NT2/D1 (cell line): ENCODE data around the gene RNF212.

Experiments
- DNase-seq: peaks from one replicate; pipeline ENCODE4 v3.0.0-alpha.2; 2011; ENCODE audit warnings: low read depth, low spot score
- H3K27me3 ChIP-seq: 2 replicates; pipeline ENCODE4 v1.6.0; 2011; ENCODE audit warnings: mild to moderate bottlenecking; ENCODE audit not compliant: insufficient read length, insufficient read depth
- H3K36me3 ChIP-seq: 2 replicates; pipeline ENCODE4 v1.6.1; 2011; ENCODE audit warnings: mild to moderate bottlenecking, low read length, mixed read lengths; ENCODE audit not compliant: insufficient read depth, insufficient read length
- H3K4me1 ChIP-seq: 2 replicates; pipeline ENCODE4 v1.5.1; 2011; ENCODE audit not compliant: insufficient read depth, insufficient read length
- H3K4me3 ChIP-seq: 2 replicates; pipeline ENCODE4 v1.5.1; 2011; ENCODE audit warnings: low read depth; ENCODE audit not compliant: insufficient read length
- H3K9ac ChIP-seq: 2 replicates; pipeline ENCODE4 v1.6.0; 2011; ENCODE audit warnings: low read depth; ENCODE audit not compliant: insufficient read length
- H3K9me3 ChIP-seq: 2 replicates; pipeline ENCODE4 v1.5.1; 2011; ENCODE audit warnings: mild to moderate bottlenecking, low read length; ENCODE audit not compliant: insufficient read depth
- SUZ12 ChIP-seq: IDR thresholded peaks from 2 replicates; pipeline ENCODE4 v1.6.1; 2011; ENCODE audit not compliant: insufficient read length, insufficient read depth; ENCODE audit errors: extremely low read depth
- YY1 ChIP-seq: IDR thresholded peaks from 2 replicates; pipeline ENCODE4 v1.6.1; 2011; ENCODE audit not compliant: insufficient read length, insufficient read depth
- ZNF274 ChIP-seq: IDR thresholded peaks from 2 replicates; pipeline ENCODE4 v1.6.1; 2011; ENCODE audit warnings: mild to moderate bottlenecking, low read depth, low read length

Gene RNF212

GRCh38 chr4:1045595-1046201 is 67.7 kb downstream of the RNF212 start:
- peaks cover 30% of the 10 kb centered on the region for H3K27me3 ChIP-seq
- DNase-seq = no peak
- H3K9ac ChIP-seq = peak overlapping the region; percentile 62
- H3K36me3 ChIP-seq = no peaks in the 10 kb centered on the region
- H3K4me3 ChIP-seq = no peak overlapping the region
- TF ChIP-seq YY1 = no peak
- no peak for TF ChIP-seq ZNF274
- no peak for TF ChIP-seq SUZ12
- peaks cover 33% of the 10 kb centered on the region for H3K4me1 ChIP-seq
- no peaks in the 10 kb centered on the region for H3K9me3 ChIP-seq

GRCh38 chr4:1045193-1045594 is 68.2 kb downstream of the RNF212 start:
- Histone ChIP-seq H3K9ac (peak overlapping the region; percentile 62), H3K27me3 (peaks cover 25% of the 10 kb centered on the region)

GRCh38 chr4:1044469-1045192 is 68.7 kb downstream of the RNF212 start:
- DNase-seq = no peak
- peak overlapping the region; percentile 9 for H3K4me3 ChIP-seq
- H3K36me3 ChIP-seq = no peaks in the 10 kb centered on the region
- TF ChIP-seq YY1 (no peak), ZNF274 (no peak), SUZ12 (no peak)
- H3K9me3 ChIP-seq = no peaks in the 10 kb centered on the region
- peak overlapping the region; percentile 87 for H3K9ac ChIP-seq
- H3K4me1 ChIP-seq = peaks cover 43% of the 10 kb centered on the region
- peaks cover 25% of the 10 kb centered on the region for H3K27me3 ChIP-seq

More at GRCh38 chr4:1045193-1045594, 68.2 kb downstream of the RNF212 start:
- Histone ChIP-seq H3K9me3 (no peaks in the 10 kb centered on the region), H3K4me3 (no peak overlapping the region), H3K4me1 (peaks cover 38% of the 10 kb centered on the region), H3K36me3 (no peaks in the 10 kb centered on the region)
- no peak for DNase-seq
- no peak for TF ChIP-seq YY1
- TF ChIP-seq SUZ12 = no peak
- no peak for TF ChIP-seq ZNF274

- peaks cover 25% of the 10 kb centered on the region for H3K27me3 ChIP-seq
- peak; percentile 71 for DNase-seq
- H3K4me1 ChIP-seq = peaks cover 50% of the 10 kb centered on the region
- no peaks in the 10 kb centered on the region for H3K36me3 ChIP-seq
- H3K9me3 ChIP-seq = no peaks in the 10 kb centered on the region
- TF ChIP-seq ZNF274 = no peak
- TF ChIP-seq SUZ12 = no peak
- no peak for TF ChIP-seq YY1
- H3K9ac ChIP-seq = peak overlapping the region; percentile 87
- peak overlapping the region; percentile 9 for H3K4me3 ChIP-seq
Observed at GRCh38 chr4:1043651-1044468, 69.5 kb downstream of the RNF212 start.

GRCh38 chr4:1043162-1043561 is 70.2 kb downstream of the RNF212 start:
- H3K9me3 ChIP-seq = no peaks in the 10 kb centered on the region
- no peak overlapping the region for H3K4me3 ChIP-seq
- peaks cover 51% of the 10 kb centered on the region for H3K4me1 ChIP-seq
- no peaks in the 10 kb centered on the region for H3K36me3 ChIP-seq
- DNase-seq = no peak
- H3K9ac ChIP-seq = peak overlapping the region; percentile 87
- H3K27me3 ChIP-seq = peaks cover 25% of the 10 kb centered on the region
- TF ChIP-seq ZNF274 (no peak), SUZ12 (no peak), YY1 (no peak)

- H3K27me3 ChIP-seq = peaks cover 22% of the 10 kb centered on the region
- TF ChIP-seq SUZ12 = no peak
- no peak for TF ChIP-seq ZNF274
- TF ChIP-seq YY1 = no peak
- no peaks in the 10 kb centered on the region for H3K36me3 ChIP-seq
- H3K9me3 ChIP-seq = no peaks in the 10 kb centered on the region
- H3K4me1 ChIP-seq = peaks cover 54% of the 10 kb centered on the region
- H3K4me3 ChIP-seq = no peak overlapping the region
- DNase-seq = no peak
- no peak overlapping the region for H3K9ac ChIP-seq
Observed at GRCh38 chr4:1042352-1043055, 70.9 kb downstream of the RNF212 start.
